Stimulated activated CD4-positive, alpha-beta T cell treated with anti-CD3 and anti-CD28 coated beads, Interleukin-1b, Interleukin-23, amount 100 ng/mL, for 48 hours (primary cell): ENCODE data around the gene ARHGAP27.
A peak's percentile ranks its signal among the peaks of the same experiment; 100 is the strongest.

ENCODE experiments used
- DNase-seq: peaks from one replicate; pipeline ENCODE4 v3.0.0-alpha.2; 2020

Gene ARHGAP27

DNA sequence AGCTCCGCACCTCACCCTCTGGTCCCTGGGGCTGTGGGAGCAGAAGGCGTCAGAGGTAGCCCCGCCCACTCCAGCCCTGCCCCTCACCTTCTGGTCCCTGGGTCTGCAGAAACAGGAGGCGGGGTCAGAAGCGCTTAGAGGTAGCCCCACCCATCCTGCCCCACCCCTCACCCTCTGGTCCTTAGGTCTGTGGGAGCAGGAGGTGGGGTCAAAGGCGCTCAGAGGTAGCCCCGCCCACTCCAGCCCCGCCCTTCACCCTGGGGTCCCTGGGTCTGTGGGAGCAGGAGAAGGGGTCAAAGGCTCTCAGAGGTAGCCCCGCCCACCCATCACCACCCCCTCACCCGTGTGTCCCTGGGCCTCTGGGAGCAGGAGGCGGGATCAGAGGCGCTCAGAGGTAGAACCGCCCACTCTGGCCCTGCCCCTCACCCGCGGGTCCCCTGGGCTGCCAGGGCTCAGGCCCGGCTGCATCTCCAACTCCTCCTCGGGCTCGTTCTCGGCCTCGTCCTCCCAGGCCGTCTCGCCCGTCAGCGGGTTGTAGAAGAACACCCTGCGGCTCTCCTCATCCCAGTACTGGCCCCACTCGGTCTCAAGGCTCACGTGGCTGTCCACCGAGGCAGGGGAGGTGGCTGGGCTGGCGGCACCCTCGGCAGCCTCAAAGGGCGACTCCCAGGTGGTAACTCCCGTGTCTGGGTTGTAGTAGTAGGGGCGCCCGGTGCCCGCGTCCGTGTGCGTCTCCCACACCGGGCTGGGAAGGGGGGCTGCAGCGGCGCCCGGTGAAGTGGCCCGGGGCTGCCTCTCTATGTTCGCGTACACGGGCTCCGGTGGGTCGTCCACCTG lies 27.2 kb downstream of the ARHGAP27 start:
- no peak for DNase-seq

DNA sequence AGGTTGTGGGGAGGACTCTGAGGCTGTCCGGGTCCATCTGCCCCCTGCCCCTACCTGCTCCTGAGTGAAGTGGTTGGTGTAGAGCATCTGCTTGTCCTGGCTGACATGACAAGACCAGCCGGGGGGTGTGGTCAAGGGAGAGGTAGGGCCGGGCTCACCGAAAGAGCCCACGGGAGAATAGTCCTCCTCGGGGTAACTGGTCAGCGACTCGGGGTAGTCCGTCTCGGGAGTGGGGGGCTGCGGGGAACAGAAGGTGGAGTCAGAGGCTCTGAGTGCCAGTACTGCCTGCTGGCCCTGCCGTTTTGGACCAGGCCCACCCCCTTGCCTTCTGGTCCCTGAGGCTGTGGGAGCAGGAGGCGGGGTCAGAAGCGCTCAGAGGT lies 27.8 kb downstream of the ARHGAP27 start:
- DNase-seq: no peak

DNA sequence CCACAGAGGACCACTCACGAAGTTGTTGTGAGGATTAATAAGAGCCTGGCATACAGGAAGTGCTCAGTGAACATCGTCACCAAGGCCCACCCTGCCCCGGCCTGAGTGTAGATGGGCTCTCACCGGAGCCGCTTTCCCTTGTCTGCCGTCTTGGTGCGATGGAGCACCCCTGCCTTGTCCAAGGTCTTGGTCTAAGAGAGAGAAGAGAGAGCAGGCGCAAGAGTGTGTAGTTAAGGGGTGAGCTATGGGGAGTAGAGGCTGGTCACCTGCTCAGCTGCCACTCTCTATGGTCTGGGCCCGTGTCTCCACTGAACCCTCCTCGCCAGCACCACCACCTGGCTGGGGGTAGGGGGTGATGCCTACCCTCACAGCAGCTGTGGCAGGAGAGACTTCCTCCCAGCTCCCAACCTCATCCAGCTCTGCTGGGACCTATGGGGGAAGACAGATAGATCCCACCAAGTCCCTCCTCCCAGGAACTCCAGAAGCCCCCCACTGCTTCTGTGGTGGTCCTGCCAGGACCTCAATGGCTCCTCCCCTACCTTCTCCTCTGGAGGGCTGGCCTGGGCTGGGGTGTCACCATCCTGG lies 28.7 kb downstream of the ARHGAP27 start:
- DNase-seq: no peak

DNA sequence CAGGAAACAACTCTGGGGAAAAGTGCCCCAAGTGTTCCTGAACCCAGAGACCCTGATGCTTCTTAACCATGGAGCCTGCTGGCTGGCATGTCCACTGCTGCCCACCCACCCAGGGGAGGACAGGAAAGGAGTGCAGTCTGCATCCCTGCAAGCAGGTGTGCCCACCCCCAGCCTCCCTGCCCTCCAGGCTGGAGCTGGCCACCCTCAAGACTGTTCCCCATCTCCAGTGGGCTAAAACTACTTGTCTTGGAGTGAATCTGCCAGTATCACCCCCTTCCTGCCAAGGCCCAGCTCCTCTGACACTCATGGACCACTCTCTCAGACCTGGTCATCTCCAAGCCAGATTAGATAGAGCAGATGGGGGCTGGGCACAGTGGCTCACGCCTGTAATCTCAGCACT lies 29.8 kb downstream of the ARHGAP27 start:
- DNase-seq: no peak

DNA sequence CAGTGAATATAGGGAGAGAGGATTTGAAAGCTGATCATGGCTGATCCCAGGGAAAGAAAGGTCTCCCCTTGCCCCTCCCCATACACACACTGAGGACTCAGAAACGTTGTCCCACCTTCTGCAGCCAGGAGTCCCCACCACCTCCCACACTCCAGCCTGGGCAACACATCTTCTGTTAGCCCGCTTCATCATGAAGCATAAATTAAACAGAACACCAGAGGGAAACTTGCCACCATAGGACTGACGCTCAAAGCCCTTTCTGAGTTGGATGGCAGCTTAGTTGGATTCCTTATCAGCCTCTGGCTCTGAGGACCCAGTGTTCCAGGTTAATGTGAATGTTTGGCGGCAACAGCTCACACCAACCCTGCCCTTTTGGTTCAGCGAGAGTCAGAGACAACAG lies 33.9 kb downstream of the ARHGAP27 start:
- DNase-seq: no peak

DNA sequence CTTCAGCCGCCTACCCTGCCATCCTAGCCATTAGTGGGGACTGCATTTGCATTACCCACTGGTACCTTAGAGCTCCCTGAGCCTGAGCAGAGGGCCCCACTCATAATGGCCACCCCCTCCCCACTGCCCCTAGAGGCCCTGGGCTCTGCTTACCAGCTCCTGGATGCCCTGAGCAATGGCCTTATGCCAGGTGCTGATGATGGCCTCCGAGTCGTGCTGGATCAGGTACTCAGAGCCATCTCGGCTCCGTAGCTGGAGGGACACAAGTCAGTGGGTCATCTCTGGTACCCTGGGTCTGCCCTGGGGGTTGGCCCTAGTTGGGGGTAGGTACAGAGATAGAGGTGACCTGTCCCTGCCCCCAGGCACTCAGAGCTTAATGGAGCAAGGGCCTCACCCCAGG lies 34.9 kb downstream of the ARHGAP27 start:
- DNase-seq: no peak

DNA sequence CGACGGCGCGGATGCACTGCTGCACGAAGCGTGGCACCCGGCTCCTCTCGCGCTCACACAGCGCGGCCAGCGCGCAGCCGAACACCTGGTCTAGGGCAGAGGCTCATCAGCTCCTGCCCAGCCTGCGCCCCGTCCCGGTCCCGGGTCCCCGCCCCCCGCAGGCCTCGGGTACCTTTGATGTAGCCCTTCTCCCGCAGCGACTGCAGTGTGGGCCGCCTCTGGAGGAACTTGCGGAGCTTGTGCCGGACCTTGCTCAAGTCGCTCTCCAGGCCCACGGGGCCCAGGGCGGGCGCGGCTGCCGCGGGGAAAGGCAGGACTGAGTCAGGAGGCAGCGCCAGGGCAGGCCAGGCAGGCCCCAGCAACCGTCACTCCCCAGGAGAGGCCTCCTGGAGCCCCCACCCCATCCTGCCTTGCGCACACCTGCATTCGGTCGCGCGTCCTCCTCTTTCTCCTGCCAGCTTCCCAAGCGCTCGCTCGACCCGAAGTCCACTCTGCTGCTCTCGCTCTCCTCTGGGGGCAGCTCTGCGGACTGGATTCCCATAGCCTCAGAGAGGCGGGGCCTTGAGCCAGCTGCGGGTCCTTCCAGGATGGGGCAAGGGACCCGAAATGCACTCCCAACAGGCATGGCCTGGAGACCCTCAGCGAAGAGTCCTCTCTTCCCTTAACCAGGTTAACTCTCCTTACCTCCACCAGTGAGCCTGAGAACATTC lies 36.0 kb downstream of the ARHGAP27 start:
- DNase-seq: no peak

DNA sequence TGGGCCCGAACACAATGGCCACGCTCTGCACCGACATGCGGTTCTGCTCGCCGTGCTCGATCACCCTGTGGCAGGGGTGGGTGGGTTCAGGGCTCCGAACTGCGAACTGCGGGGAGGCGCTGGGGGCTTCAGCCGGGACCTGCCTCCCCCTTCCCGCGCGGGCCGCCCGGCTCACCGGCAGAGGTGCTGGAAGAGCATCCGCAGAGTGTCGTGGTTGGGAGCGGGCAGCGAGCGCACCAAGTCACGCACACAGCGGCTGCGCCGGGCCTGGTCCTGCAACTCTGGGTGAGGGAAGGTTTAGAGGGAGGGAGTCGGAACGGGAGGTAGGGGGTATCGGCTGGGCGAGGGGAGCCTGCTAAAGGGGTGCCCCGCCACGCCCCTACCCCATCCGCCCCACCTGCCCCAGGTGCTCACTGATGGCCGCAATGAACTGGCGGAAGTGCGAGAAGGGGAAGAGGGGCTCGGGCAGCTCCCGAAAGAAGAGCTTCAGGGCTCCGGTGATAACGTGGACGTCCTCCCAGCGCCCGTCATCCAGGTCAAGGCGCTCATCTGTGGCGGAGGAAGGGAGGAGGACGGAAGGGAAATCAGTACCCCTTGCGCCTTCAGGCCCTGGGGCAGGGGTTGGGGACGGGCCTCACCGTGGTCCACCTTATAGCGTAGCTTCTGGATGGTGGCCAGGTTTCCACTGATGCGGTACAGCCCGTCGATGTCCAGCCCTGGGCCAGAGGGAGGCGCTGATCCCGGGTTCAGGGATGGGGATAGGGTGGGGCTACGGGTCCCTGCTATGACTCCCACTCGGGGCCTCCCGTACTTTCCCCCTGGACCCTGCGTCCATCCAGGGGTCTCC lies 36.9 kb downstream of the ARHGAP27 start:
- no peak for DNase-seq

DNA sequence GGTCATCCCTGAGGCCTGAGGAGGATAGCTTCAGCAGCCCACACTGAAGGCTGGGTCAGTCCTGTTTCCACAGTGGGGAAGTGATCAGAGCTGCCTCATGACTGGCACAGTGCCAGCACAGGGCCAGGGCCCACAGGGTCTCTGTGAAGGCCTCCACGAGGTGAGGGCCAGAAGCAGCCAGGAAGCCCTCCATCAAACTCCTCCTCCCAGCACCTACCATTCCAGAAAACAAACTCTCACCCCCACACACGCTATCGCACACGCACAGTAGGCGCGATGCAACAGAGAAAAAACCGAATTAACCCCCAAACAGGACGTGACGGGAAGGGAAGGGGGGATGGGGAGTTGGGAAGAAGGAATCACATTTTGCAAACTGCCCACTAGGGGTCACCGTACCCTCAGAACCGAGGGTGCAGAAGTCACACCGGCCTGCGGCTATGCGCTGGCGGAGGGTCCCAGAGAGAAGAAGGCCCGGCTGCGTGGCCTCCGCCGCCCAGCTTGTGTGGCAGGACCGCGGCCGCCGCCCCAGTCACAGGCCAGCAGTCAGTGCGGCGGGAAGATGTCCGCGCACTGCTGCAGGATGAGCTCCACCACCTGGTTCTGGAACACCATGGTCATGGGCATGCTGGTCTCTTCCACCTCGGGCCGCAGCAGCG lies 37.6 kb downstream of the ARHGAP27 start:
- DNase-seq: peak; percentile 25

DNA sequence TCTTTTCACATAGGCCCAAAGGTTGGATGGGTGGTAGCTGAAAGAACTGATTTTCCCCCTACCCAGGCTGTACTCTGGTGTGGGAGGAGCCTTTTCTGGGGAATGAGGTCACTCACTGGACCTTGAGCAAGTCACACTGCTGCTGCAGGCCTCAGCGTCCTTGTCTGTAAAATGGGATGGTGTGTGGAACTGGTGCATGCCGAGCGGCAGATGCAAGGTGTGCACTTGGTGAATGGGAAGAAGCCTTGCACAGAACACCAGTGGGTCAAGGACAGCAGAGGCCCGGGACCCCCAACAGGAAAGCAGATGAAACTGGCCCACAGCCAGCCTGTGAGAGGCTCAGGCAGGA lies 38.1 kb downstream of the ARHGAP27 start:
- no peak for DNase-seq

DNA sequence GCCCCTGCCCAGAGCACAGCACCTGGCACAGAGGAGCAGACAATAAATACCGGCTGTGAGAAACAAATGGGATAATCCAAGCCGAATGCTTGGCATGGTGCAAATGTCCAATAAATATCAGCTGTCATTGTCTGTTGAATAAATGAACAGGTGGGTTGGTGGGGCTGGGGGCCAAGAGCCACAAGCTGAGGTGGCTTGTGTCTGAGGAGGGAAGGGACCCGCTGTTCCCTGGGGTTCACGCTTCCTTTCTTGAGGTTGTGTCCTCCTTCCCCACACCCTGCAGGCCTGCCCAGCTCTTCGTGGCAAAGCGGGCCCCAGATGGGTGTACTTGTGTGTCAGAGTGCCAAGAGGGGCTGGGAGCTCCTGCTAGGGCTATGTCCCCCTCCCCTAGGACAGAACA lies 38.6 kb downstream of the ARHGAP27 start:
- DNase-seq: no peak

DNA sequence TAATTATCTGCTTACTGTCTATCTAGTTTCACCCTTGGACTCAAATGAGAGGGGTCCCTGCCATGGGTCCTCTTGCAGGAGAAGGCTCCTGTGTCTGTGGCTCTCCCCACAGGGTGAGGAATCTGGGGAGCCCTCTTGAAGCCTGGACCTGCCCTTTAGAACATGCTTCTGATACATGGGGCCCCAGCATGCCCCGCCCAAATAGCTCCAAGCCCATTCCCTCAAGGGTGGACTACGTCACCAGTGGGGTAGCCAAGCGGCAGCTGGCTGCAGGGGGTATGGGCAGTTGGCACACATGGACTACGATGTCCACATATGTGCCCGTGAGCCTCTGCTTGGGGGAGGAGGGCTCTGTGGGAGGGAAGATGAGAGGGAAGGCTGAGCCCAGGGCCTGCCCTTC lies 39.3 kb downstream of the ARHGAP27 start:
- DNase-seq: no peak

DNA sequence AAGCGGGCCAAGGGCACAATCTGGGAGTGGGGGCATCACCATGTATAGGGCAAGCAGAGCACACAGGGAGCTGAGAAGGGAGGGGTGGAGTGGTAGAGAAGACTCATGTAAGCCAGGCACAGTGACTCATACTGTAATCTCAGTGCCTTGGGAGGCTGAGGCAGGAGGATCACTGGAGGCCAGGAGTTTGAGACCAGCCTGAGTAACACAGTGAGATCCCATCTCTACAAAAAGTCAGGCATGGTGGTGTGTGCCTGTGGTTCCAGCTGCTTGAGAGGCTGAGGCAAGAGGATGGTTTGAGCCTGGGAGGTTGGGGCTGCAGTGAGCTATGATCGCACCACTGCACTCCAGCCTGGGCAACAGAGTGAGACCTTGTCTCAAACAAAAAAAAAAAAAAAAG lies 40.8 kb downstream of the ARHGAP27 start:
- no peak for DNase-seq

DNA sequence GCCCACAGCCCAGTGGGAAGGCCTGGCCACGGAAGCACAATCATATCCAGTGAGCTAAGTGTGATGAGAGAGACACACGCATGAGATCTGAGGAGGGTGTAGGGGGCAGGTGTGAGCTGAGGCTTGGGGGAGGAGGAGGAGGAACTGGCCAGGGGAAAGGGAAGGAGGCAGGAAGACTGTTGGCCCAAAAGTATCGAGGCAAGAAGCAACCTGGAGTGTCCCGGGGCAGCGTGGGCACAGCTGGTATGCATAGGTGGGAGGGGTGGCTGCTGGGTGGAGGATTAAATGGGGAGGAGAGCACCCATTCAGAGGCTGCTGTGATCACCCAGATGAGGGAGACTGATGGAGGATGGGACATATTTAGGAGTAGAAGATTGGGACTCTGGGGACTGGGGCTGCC lies 41.4 kb downstream of the ARHGAP27 start:
- no peak for DNase-seq

DNA sequence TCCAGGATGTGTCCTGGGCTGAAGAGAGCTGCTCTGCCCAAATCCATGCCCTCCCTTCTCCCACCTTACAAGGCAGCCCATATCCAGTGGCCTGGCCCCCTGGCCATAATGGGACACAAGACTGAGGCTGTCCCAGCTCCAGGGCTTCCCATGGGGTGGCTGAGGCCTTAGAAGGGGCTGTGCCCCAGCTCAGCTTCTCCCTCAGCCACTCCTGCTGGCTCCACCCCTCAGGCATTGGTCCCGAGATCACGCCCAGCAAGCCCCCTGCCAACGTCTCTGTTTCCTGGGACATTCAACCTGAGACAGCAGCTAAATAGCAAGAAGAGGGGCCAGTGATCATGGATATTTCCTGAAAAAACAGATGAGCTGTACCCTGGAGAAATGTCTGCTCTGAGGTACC lies 43.3 kb downstream of the ARHGAP27 start:
- DNase-seq: no peak

DNA sequence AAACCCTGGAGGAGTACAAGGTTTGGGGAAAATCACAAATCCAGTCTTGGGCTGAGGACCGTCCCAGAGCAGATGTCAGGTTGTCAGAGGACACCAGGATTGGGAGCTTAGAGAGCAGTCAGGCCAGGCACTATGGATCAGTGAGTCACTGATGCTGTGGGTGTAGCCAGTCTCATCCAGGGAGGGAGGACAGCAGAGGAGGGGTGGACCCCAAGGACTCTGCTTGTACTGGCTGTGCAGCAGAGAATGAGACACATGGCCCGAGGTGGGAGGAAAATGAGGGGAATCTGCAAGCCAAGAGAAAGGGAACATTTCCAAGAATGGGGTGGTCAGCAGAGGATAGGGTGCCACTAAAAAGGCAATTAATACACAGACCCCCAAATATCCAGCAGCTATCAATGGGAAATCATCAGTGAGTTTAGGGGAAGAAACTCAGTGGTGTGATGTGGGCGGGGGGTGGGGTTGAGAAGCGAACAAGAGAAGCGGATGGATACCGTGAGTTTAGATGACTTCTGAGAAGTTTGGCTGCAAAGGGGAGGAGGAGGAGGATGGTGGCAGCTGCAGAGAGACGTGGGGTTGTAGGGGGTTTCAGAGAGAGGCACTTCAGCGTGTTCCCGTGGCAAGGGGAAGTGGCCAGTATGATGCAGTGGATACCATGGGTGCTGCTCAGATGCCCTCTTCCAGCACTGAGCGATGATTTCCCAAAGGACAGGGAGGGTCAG lies 43.9 kb downstream of the ARHGAP27 start:
- DNase-seq: no peak

DNA sequence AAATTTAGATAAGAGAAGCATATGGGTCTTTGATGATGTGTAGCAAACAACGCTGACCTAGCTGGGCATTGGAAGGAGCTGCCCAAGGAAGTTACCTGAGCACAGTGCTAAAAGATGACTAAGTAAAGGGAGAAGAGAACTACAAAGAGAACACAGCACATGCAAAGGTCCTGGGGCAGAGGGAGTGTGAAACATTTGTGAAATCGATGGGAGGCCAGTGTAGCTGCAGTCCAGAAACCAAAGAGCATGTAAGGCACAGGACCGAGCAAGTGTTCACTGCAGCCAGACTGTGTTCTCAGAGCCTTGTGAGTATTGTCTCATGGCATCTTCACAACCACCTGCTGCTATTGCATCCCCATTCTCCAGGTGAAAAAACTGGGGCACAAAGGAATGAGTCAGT lies 44.9 kb downstream of the ARHGAP27 start:
- no peak for DNase-seq

DNA sequence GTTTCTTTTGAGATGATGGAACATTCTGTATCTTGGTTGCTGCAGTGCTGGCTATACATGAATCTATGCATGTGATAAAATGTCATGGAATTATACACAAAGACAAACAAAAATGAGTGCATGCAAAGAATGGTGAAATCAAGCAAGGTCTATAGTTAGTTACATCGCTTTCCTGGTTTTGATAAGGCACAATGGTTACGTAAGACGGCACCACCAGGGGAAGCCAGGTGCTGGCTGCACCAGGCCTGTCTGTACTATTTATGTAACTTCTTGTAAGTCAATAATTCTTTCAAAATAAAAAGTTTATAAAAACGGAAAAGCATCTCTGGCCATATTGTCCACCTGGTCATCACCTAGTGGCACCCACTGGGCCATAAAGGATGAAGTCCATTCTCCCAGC lies 46.5 kb downstream of the ARHGAP27 start:
- DNase-seq: no peak

DNA sequence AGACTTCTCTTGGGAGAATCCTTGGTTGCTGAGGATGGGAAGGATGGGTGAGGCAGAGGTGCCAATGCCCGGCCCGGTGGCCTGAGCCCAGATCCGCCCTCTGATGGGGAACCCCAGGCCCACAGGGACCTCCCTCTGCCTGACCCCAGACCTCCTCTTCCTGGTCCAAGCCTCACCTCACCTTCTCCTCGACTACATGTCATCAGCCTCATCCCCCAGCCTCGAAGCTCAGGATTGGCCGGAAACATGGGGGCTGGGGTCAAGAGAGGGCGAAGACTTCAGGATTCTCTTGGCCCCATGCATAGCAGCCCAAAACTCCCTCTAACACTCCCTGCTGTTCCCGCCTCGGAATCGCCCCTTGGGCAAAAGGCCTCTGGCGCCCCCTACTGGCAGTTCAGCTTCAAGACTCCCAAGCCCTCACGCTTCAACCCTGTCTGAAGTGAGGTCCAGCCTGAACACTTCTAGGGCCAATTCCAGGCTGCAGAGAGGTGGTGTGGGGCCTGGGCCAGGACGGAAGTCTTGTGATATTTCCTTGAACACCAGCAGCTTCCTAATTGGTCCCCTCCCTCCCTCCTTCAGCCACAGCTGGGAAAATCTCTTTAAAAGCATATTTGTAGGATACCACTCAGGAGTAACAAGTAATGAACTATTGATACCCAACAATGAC lies 47.2 kb downstream of the ARHGAP27 start:
- DNase-seq: peak; percentile 90

DNA sequence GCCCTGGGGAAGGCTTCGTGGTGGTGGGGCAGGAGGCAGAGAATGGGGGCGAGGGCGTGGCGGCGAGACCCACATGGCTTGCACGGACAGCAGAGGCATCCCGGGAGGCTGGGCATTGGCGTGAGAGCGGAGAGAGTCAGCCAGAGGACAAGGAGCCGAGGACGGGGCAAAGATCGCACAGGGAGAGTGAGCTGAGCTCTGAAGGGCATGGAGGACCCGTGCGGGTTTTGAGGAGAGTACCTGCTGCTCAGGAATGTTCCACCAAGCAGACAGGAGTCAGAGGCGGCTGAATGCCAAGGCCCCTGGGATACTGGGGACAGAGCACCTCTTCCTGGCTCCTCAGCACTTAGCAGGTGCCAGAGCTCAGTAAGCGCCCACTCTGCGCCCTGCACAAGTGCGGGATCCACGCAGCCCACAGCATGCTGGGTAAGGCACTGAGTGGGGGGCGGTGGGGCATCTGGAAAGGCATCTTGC lies 47.8 kb downstream of the ARHGAP27 start:
- no peak for DNase-seq

DNA sequence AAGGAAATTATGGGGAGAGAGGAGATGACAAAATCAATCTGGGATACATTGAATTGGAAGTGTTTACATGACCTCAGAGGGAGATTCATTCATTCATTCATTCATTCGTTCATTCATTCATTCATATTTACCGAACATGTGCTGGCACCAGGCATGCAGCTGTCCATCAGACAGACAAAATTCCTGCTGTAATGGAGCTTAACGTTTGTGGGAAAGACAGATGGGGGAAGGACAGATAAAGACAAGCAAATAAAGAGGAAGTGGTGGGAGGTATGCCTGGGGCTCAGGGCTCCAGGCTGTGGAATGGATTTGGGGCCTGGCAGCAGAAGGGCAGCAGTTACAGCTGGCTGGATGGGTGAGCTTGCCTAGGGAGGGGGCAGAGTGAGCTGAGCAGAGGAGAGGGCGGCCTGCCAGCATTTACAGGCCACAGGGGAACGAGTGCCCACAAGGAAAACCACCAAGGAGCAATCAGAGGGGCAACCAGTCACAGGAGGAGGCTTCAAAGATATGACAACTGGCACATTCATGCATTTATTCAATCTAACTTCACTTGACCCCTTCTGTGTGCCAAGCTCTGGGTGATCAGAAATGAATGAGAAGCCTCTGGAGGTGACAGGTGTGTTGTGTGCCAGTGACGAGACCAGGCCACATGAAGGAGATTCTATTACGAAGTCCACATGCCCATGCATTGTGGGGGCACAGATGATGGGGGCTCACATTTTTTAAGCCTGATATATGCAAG lies 48.5 kb downstream of the ARHGAP27 start:
- no peak for DNase-seq
